ENCODE data around the gene RPS21. TPM values are rescaled to one million over a fixed set of nuclear protein-coding genes. Genes with fewer than 3 reads are reported as not detected.

RPS21 gene
- total and polyA plus RNA-seq, 2 of the 13 experiments (the other 11 are each of a cell fraction or from before 2014, with no cell fraction given) = 2,647 to 11,063 TPM

DNA sequence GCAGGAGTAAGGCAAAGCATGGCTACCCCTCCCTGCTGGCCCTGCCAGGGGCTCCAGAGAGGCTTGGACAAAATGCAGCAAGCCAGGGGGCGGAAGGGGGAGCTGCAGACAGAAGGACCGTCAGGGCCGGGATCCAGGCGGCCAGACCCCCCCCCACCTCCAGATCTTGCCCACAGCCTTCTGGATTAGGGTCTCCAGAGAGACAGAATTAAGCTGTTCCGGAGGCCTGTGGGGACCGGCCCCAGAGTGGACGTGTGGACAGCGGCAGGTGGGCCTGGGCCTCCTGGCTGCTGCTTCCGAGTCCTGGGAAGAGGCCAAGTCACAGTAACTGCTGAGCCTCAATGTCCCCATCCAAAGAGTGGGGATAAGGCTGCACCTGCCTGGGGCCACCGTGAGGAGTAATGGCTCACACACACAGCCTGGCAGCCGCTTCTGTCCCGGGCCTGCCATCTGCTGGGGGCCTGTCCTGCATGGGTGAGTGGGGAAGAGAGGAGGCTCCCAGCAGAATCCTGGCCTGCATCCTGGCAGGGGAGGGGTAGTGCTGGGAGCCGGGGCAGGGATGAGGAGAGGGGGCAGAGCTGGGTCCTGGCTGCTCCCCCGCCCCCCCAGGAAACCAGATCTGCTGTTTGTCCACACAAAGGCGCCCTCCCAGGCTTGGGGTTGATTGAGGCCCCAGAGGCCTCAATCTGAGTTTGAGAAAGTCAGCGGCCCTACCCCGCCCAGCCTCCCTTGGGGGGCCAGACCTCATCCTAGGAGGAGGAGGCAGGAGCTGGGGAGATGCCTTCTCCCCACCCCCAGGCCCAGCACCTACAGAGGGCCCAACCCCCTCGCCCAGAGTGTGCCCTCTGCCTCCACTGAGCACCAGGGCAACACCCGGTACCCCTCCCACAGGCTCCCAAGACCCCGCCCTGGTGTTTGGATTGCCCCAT is 23.6 kb upstream of the RPS21 start (continued):
- TF ChIP-seq SIX1 (CRISPR knock-in tag; IDR thresholded peaks at IDR 0.05; ENCODE audit: borderline replicate concordance) (no peak), ZKSCAN1 (IDR thresholded peaks at IDR 0.05; ENCODE audit: low read length) (no peak), ZNF547 (CRISPR knock-in tag; IDR thresholded peaks at IDR 0.05) (no peak), ZNF768 (CRISPR knock-in tag; IDR thresholded peaks at IDR 0.05) (0 out of 2 replicates have a peak, but pooled peaks have one; percentile 9), MIER2 (CRISPR knock-in tag; IDR thresholded peaks at IDR 0.05) (no peak), ZSCAN22 (CRISPR knock-in tag; IDR thresholded peaks at IDR 0.05) (no peak), ZNF326 (CRISPR knock-in tag; IDR thresholded peaks at IDR 0.05; ENCODE audit: borderline replicate concordance) (0 out of 2 replicates have a peak, but pooled peaks have one; percentile 23), PHF8 (CRISPR knock-in tag; IDR thresholded peaks at IDR 0.05) (0 out of 2 replicates have a peak, but pooled peaks have one; percentile 21), ZNF629 (CRISPR knock-in tag; conservative IDR thresholded peaks at IDR 0.05) (peak; percentile 85), ZNF576 (CRISPR knock-in tag; IDR thresholded peaks at IDR 0.05) (0 out of 2 replicates have a peak, but pooled peaks have one; percentile 46), MTF2 (CRISPR knock-in tag; IDR thresholded peaks at IDR 0.05; ENCODE audit: borderline replicate concordance) (no peak), PHF5A (CRISPR knock-in tag; IDR thresholded peaks at IDR 0.05; ENCODE audit: low read depth, unreplicated experiment) (no peak), ZNF737 (CRISPR knock-in tag; IDR thresholded peaks at IDR 0.05; ENCODE audit: borderline replicate concordance) (no peak), ELF3 (CRISPR knock-in tag; IDR thresholded peaks at IDR 0.05) (no peak), ZNF687 (CRISPR knock-in tag; IDR thresholded peaks at IDR 0.05) (peak; percentile 12; the same call in 1 of the 2 replicates)
- TF ChIP-seq, protein P1, sequence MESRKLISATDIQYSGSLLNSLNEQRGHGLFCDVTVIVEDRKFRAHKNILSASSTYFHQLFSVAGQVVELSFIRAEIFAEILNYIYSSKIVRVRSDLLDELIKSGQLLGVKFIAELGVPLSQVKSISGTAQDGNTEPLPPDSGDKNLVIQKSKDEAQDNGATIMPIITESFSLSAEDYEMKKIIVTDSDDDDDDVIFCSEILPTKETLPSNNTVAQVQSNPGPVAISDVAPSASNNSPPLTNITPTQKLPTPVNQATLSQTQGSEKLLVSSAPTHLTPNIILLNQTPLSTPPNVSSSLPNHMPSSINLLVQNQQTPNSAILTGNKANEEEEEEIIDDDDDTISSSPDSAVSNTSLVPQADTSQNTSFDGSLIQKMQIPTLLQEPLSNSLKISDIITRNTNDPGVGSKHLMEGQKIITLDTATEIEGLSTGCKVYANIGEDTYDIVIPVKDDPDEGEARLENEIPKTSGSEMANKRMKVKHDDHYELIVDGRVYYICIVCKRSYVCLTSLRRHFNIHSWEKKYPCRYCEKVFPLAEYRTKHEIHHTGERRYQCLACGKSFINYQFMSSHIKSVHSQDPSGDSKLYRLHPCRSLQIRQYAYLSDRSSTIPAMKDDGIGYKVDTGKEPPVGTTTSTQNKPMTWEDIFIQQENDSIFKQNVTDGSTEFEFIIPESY (CRISPR knock-in tag; IDR thresholded peaks at IDR 0.05) = no peak
- TF ChIP-seq, protein P2, sequence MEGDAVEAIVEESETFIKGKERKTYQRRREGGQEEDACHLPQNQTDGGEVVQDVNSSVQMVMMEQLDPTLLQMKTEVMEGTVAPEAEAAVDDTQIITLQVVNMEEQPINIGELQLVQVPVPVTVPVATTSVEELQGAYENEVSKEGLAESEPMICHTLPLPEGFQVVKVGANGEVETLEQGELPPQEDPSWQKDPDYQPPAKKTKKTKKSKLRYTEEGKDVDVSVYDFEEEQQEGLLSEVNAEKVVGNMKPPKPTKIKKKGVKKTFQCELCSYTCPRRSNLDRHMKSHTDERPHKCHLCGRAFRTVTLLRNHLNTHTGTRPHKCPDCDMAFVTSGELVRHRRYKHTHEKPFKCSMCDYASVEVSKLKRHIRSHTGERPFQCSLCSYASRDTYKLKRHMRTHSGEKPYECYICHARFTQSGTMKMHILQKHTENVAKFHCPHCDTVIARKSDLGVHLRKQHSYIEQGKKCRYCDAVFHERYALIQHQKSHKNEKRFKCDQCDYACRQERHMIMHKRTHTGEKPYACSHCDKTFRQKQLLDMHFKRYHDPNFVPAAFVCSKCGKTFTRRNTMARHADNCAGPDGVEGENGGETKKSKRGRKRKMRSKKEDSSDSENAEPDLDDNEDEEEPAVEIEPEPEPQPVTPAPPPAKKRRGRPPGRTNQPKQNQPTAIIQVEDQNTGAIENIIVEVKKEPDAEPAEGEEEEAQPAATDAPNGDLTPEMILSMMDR (CRISPR knock-in tag; IDR thresholded peaks at IDR 0.05) = peak; percentile 14; the same call in 1 of the 2 replicates

Measured in HepG2 (cell line).